Kidney epithelial cell (primary cell): ENCODE results near the gene MAP4. TPM values are rescaled to one million over a fixed set of nuclear protein-coding genes. Genes with fewer than 3 reads are reported as not detected.
"Not testable (repeated sequence)": the region's sequence is repeated elsewhere in the genome, so short reads cannot be mapped to it uniquely, and the experiment has no call there.

Experiments used
- DNase-seq: peaks from one replicate; pipeline ENCODE4 v3.0.0-alpha.2; 2010; ENCODE audit warnings: low read depth
- H3K27me3 ChIP-seq: 2 replicates; pipeline ENCODE4 v1.6.0; 2011; ENCODE audit warnings: low read length; ENCODE audit not compliant: control insufficient read depth, insufficient read depth
- H3K36me3 ChIP-seq: 2 replicates; pipeline ENCODE4 v1.5.1; 2011; ENCODE audit warnings: low read length; ENCODE audit not compliant: control insufficient read depth, insufficient read depth
- H3K4me3 ChIP-seq: 2 replicates; pipeline ENCODE4 v1.5.1; 2011; ENCODE audit warnings: low read depth, mild to moderate bottlenecking, control low read depth, low read length
- CTCF ChIP-seq: IDR thresholded peaks from 2 replicates; pipeline ENCODE4 v1.5.1; 2011; ENCODE audit warnings: mild to moderate bottlenecking, moderate library complexity, low read length, control low read depth, inconsistent platforms; ENCODE audit not compliant: insufficient read depth, poor library complexity, severe bottlenecking
- total RNA-seq: library from RNA; depleted of rRNA; stranded (reverse); fragments of >200 nt; gene quantifications from 2 replicates; pipeline ENCODE4 v1.2.3, GENCODE V29; 2015

MAP4 gene
- 123 and 128 TPM in 2 replicates for total RNA-seq

GRCh38 chr3:48016301-48016973, at the start of gene MAP4:
Gene MAP4 (minus strand): TSS chr3:48016416. CDS start chr3:47998860, 17,556 bp downstream.
- no peaks in the 10 kb centered on the region for H3K27me3 ChIP-seq
- H3K36me3 ChIP-seq = no peaks in the 10 kb centered on the region
- no peak within 1 kb of the TSS for H3K4me3 ChIP-seq
- TF ChIP-seq CTCF = no peak
- no peak for DNase-seq

- TF ChIP-seq CTCF = no peak
- Histone ChIP-seq H3K36me3 (no peaks in the 10 kb centered on the region), H3K4me3 (no peak overlapping the region), H3K27me3 (no peaks in the 10 kb centered on the region)
- DNase-seq = no peak
Observed at GRCh38 chr3:48065035-48065434, 48.8 kb upstream of the MAP4 start.

GRCh38 chr3:48064292-48064829, 48.1 kb upstream of the MAP4 start:
- Histone ChIP-seq H3K27me3 (no peaks in the 10 kb centered on the region), H3K36me3 (no peaks in the 10 kb centered on the region), H3K4me3 (no peak overlapping the region)
- no peak for TF ChIP-seq CTCF
- DNase-seq = peak; percentile 48

GRCh38 chr3:48061586-48061985, 45.4 kb upstream of the MAP4 start:
- DNase-seq, H3K27me3 ChIP-seq, H3K4me3 ChIP-seq, H3K36me3 ChIP-seq: not testable (repeated sequence)

DNA sequence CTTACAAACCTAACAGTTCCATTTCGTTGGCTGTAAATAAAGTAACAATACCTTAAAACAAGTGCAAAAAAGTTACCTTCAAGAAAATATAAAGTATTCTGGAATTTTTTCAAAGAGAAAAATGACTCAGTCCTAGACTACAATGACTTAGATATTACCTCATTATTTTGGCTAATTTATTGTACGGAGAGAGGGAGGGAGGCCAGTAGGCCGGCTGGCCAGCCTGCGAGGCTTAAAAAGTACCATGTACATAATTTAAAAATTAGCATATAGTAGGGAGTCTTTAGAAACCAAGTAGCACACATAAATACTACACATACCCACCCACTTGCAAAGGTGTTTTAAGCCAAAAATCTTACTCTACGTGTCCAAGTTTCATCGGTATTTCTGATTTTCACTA, 41.9 kb upstream of the MAP4 start:
- Histone ChIP-seq H3K27me3 (no peaks in the 10 kb centered on the region), H3K36me3 (no peaks in the 10 kb centered on the region), H3K4me3 (no peak overlapping the region)
- no peak for DNase-seq
- TF ChIP-seq CTCF = no peak

GRCh38 chr3:48057521-48057920, 41.3 kb upstream of the MAP4 start:
- Histone ChIP-seq H3K36me3 (no peaks in the 10 kb centered on the region), H3K4me3 (no peak overlapping the region), H3K27me3 (no peaks in the 10 kb centered on the region)
- TF ChIP-seq CTCF = no peak
- DNase-seq = no peak
